SU-DHL-6 (cell line): Measurements from ENCODE around the gene P3H2.

Source experiments
- EZH2phosphoT487 ChIP-seq: fragments of 200-600 bp; sonication (generic), shearing (Covaris generic); conservative IDR thresholded peaks from 2 replicates; pipeline ENCODE4 v1.6.1; 2018; ENCODE audit warnings: mild to moderate bottlenecking, antibody characterized with exemption, low read length, moderate library complexity, mixed read lengths
- TF ChIP-seq, protein P1 (sequence below): fragments of 200-600 bp; sonication (generic); IDR thresholded peaks from one replicate; pipeline ENCODE4 v1.5.1; 2017; ENCODE audit warnings: antibody characterized with exemption, mild to moderate bottlenecking, low read length, moderate library complexity; ENCODE audit not compliant: insufficient read depth, poor library complexity, severe bottlenecking

DNA sequence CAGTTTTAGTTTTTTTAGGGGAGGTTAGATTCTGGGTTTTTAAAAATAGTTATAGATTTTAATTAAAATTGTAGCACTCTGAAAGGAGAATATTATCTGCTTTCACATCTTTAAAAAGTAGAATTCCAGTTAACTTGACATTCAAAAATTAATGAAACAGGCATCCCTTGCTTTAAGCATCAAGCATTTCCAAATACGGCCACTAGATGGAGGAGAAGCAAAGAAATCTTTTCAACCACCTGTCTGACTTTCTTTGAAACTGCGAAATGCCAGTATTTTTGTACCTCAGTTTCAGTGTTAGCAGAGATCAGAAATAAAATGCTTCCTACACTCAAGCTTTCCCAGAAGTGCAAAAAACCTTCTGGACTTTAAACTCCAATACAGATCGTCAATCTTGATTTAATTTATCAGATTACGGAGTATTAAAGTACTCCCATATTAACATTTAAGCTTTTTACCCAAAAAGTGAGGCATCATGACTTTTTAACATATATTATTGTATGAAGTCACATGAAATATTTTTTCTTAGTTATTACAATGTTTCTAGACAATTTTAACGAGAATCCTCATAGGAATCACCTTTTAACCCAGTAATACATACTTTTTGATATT is 153.3 kb downstream of the P3H2 start:
- TF ChIP-seq, protein P1, sequence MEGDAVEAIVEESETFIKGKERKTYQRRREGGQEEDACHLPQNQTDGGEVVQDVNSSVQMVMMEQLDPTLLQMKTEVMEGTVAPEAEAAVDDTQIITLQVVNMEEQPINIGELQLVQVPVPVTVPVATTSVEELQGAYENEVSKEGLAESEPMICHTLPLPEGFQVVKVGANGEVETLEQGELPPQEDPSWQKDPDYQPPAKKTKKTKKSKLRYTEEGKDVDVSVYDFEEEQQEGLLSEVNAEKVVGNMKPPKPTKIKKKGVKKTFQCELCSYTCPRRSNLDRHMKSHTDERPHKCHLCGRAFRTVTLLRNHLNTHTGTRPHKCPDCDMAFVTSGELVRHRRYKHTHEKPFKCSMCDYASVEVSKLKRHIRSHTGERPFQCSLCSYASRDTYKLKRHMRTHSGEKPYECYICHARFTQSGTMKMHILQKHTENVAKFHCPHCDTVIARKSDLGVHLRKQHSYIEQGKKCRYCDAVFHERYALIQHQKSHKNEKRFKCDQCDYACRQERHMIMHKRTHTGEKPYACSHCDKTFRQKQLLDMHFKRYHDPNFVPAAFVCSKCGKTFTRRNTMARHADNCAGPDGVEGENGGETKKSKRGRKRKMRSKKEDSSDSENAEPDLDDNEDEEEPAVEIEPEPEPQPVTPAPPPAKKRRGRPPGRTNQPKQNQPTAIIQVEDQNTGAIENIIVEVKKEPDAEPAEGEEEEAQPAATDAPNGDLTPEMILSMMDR = peak; percentile 50
- no peak for TF ChIP-seq EZH2phosphoT487
